ENCODE results near the gene GTPBP4.

Gene GTPBP4

GRCh38 chr10:987870-988666 lies at the start of gene GTPBP4:
TSS of gene GTPBP4 (plus strand) at chr10:988434. CDS start at chr10:988480, 46 bp downstream.
- peak; percentile 7 for TF ChIP-seq CTCF (IDR thresholded peaks at IDR 0.05; ENCODE audit: insufficient read depth, low read depth, low read length, missing control alignments)
- DNase-seq (ENCODE audit: low read depth): peak; percentile 99
- H3K4me3 ChIP-seq (ENCODE audit: low read length): peak within 1 kb of the TSS; percentile 99

- TF ChIP-seq CTCF (IDR thresholded peaks at IDR 0.05; ENCODE audit: insufficient read depth, low read depth, low read length, missing control alignments): no peak
- no peak overlapping the region for H3K4me3 ChIP-seq (ENCODE audit: low read length)
- DNase-seq (ENCODE audit: low read depth): no peak
Observed at GRCh38 chr10:938941-939678, 49.1 kb upstream of the GTPBP4 start.

GRCh38 chr10:943334-944033 lies 44.8 kb upstream of the GTPBP4 start:
- no peak for DNase-seq (ENCODE audit: low read depth)
- no peak for TF ChIP-seq CTCF (IDR thresholded peaks at IDR 0.05; ENCODE audit: insufficient read depth, low read depth, low read length, missing control alignments)
- no peak overlapping the region for H3K4me3 ChIP-seq (ENCODE audit: low read length)

- DNase-seq (ENCODE audit: low read depth): peak; percentile 63
- TF ChIP-seq CTCF (IDR thresholded peaks at IDR 0.05; ENCODE audit: insufficient read depth, low read depth, low read length, missing control alignments): no peak
- no peak overlapping the region for H3K4me3 ChIP-seq (ENCODE audit: low read length)
Observed at GRCh38 chr10:944034-944831, 44.0 kb upstream of the GTPBP4 start.

GRCh38 chr10:945778-946177 lies 42.5 kb upstream of the GTPBP4 start:
- no peak overlapping the region for H3K4me3 ChIP-seq (ENCODE audit: low read length)
- TF ChIP-seq CTCF (IDR thresholded peaks at IDR 0.05; ENCODE audit: insufficient read depth, low read depth, low read length, missing control alignments): no peak
- no peak for DNase-seq (ENCODE audit: low read depth)

GRCh38 chr10:947051-947450 lies 41.2 kb upstream of the GTPBP4 start:
- no peak for TF ChIP-seq CTCF (IDR thresholded peaks at IDR 0.05; ENCODE audit: insufficient read depth, low read depth, low read length, missing control alignments)
- DNase-seq (ENCODE audit: low read depth): peak; percentile 65
- H3K4me3 ChIP-seq (ENCODE audit: low read length): no peak overlapping the region

All from epithelial cell of esophagus (primary cell).